GM18951 (cell line): ENCODE data around the gene MFAP1.

ENCODE experiments used
- POLR2A ChIP-seq: IDR thresholded peaks from 4 replicates; pipeline ENCODE4 v1.6.1; 2011; ENCODE audit warnings: mild to moderate bottlenecking; ENCODE audit not compliant: insufficient read length, insufficient read depth; ENCODE audit errors: extremely low read depth
- in situ Hi-C: fragments of 300-500 bp; cut with MboI; formaldehyde crosslinking; loops from one replicate; pipeline ENCODE4 v1.12.0; 2022; ENCODE audit warnings: low sequenced_read_pairs, mixed read lengths, inconsistent platforms; ENCODE audit not compliant: unreplicated experiment

The MFAP1 gene

GRCh38 chr15:43796566-43796965 is 27.9 kb downstream of the MFAP1 start:
- no peak for TF ChIP-seq POLR2A
- in situ Hi-C loops = no loop called here

- in situ Hi-C loops = no loop called here
- no peak for TF ChIP-seq POLR2A
Measured at GRCh38 chr15:43795997-43796396, 28.5 kb downstream of the MFAP1 start.

DNA sequence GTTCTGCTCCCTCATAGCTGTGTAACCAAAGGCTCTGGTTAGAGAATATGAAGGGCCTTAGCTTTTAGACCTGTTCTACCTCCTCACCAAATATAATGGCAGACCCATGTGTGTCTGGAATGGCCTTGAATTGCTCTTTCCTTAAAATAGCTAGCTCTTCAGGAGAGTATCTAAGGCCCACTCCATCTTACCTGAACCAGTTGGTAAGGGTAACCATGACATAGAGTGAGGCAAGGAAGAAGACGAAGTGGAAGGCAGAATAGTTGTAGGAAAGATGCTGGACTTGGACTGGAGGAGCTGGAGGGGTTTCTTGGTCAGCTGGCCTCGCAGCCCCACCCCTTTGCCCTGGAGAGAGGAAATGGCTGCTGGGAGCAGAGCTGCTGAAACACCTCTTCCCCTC is 29.3 kb downstream of the MFAP1 start:
- in situ Hi-C loops = no loop called here
- TF ChIP-seq POLR2A = no peak

GRCh38 chr15:43794269-43795037 is 30.0 kb downstream of the MFAP1 start:
- in situ Hi-C loops = no loop called here
- TF ChIP-seq POLR2A = peak; percentile 22

DNA sequence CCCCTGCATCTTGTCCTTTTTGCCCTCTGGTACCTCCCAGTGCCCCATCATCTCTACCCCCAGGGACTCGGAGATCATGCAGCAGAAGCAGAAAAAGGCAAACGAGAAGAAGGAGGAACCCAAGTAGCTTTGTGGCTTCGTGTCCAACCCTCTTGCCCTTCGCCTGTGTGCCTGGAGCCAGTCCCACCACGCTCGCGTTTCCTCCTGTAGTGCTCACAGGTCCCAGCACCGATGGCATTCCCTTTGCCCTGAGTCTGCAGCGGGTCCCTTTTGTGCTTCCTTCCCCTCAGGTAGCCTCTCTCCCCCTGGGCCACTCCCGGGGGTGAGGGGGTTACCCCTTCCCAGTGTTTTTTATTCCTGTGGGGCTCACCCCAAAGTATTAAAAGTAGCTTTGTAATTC is 30.8 kb downstream of the MFAP1 start:
- TF ChIP-seq POLR2A = no peak
- in situ Hi-C loops = no loop called here

DNA sequence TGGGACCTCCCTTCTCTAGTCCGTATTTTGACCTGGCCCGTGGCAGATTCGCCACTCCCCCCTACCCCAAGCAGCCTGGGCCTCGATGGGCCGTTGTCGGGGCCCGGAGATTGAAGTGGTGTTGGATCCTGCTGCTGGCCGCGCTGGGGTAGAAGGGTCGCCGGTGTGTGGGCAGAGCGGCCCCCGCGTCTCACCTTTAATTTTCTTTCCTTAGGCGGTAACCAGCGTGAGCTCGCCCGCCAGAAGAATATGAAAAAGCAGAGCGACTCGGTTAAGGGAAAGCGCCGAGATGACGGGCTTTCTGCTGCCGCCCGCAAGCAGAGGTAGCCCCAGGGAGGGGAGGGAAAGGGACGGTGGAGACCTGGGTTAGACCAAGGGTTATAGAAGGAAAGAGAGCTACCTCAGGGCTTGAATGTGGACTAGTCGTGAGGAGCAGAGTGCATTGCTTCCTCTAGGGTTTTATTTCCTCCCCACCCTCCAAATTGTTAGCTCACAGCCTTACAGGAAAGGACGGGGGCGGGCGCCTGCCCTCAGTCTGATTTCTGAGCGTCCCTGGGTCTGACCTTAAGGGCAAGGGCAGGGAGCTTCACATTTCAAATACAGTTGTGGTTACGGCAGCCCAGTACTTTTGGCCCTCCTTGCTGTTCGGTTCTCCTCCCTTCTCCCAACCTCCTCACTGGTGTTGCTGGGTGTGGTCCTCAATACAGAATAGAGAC is 31.6 kb downstream of the MFAP1 start:
- no peak for TF ChIP-seq POLR2A
- in situ Hi-C loops = no loop called here

DNA sequence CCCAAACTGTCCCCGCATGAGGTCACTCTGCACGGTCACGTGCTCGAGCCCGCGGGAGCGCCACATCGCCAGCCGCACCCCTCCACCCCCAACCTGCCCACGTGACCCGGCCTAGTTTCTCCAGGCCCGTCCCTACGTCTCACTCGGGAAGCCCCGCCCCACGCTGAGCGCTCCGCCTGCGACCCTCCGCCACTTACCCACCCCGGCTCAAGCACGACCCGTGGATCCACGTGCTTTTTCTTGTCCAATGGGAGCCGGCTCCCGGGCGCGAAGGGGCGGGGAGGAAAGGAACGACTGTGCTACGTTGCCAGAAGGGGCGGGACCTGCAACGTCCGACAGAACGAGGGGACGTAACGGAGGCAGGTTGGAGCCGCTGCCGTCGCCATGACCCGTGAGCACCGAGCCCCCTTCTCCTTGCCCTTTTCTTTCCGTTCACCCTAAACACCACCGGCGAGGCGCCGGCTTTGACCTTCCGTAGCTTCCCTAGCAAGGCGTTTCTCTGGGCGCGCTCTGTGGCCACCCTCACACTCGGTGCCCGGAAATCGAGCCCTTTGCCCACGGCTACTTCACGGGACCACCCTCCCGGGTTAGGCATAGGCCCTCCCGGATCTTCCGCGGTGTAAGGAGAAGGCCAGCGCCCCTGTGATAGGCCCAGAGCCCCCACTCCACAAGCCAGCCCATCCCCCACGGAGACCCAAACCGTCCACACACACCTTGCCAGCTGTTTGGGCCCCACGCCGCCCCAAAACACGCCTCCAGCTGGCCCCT is 32.3 kb downstream of the MFAP1 start, which contains the start of gene SERF2:
Gene SERF2, plus strand, starts transcription at position 328 of the 768 bp plus-strand sequence. Its CDS starts 57 bp downstream, at position 385.
- in situ Hi-C loops = no loop called here
- peak; percentile 96 for TF ChIP-seq POLR2A

- in situ Hi-C loops = no loop called here
- no peak for TF ChIP-seq POLR2A
Measured at GRCh38 chr15:43789409-43789808, 35.1 kb downstream of the MFAP1 start.

GRCh38 chr15:43779016-43779415 is 45.5 kb downstream of the MFAP1 start:
- TF ChIP-seq POLR2A = no peak
- in situ Hi-C loops = no loop called here

DNA sequence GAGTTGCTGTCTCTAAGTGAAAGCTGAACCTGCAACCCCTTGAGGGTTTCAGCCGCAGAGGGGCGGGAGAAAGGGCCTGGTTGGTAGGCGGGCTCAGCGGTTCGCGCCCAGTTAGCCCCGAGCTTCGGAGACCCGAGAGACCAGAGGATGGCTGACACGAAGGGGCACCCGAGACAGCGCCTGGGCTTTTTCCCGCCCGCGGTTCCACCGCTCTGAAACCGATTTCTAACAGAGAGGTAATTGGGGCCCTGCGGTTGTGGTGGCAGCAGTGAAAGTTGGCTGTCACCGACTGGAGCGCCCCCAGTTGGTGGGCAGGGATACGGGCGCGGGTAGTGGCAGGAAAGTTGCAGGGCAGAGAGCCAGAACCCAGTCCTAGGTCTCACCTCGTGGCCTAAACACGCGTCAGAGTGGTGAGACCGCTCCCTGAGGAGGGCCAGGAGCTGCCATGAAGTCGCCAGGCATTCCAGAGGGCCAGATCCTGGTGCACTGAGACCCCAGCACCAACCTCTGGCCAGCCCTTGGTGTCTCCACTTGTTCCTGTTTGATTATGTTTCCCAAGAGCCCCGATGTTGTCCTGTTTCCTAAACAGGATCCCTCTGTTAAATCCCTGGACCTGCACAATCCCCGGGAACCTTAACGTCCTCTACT is 47.1 kb downstream of the MFAP1 start:
- in situ Hi-C loops = no loop called here
- no peak for TF ChIP-seq POLR2A

DNA sequence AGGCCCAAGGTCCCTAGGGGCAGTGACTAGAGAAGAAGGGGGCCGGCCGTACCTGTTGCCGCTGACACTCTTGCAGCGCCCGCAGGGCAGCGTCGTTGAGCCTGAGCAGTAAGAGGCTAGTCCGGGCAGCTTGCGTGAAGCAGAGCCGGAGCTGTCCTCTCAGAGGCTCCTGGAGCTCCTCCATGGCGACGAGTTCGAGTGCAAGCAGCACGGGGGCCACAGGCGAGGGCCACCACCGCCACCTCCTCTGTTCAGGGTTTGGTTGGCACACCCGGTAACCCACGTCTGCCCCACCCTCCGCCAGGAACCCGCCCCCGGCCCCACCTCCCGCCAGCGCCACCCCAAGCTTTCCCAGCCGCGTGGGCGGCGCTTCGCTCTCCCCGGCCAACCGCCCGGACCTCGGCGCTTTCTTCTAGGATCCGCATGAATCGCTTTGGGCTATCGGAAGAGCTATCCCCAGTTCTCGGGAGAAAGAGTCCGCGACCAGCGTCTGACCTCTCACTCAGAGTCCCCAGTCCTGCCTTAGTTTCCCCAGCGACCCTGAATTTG is 47.7 kb downstream of the MFAP1 start, which contains the start of gene ELL3:
Gene ELL3, minus strand, starts transcription at position 249 of the 549 bp plus-strand sequence. Its CDS starts 65 bp downstream, at position 184.
- in situ Hi-C loops = no loop called here
- TF ChIP-seq POLR2A = peak; percentile 41

GRCh38 chr15:43776101-43776717 is 48.3 kb downstream of the MFAP1 start:
- peak; percentile 34 for TF ChIP-seq POLR2A
- in situ Hi-C loops = no loop called here
